Myometrial cell (primary cell): ENCODE results near the gene PRDX1. TPM values are rescaled to one million over a fixed set of nuclear protein-coding genes. Genes with fewer than 3 reads are reported as not detected.

Experiments
- total RNA-seq: library from RNA; depleted of rRNA; stranded (reverse); fragments of >200 nt; gene quantifications from 2 replicates; pipeline ENCODE4 v1.2.3, GENCODE V29; 2015

The PRDX1 gene
- total RNA-seq: 677 and 840 TPM in 2 replicates

GRCh38 chr1:45521413-45522323 lies at the start of gene PRDX1:
PRDX1 (minus strand) TSS chr1:45521884; CDS start chr1:45519043, 2,841 bp downstream.

GRCh38 chr1:45550401-45551351 lies 29.0 kb upstream of the PRDX1 start, which contains the start of gene AKR1A1:
AKR1A1 (plus strand) TSS chr1:45550826; CDS start chr1:45561795, 10,969 bp downstream.

GRCh38 chr1:45490626-45491486 lies 30.8 kb downstream of the PRDX1 start, which contains the start of gene TESK2:
TESK2 (minus strand) TSS chr1:45491163; CDS start chr1:45457785, 33,378 bp downstream.

Other genes with a start within 250 kb of the PRDX1 start
- gene HPDL, start 195.0 kb downstream of the PRDX1 start, total RNA-seq: 3.4 and 5.2 TPM in 2 replicates
- 7.6 and 14.4 TPM in 2 replicates for gene TOE1, start 181.7 kb downstream of the PRDX1 start, total RNA-seq
- 16.7 and 25.9 TPM in 2 replicates for gene MUTYH, start 181.4 kb downstream of the PRDX1 start, total RNA-seq
- gene TESK2, start 30.7 kb downstream of the PRDX1 start, total RNA-seq: 0.53 and 2.0 TPM in 2 replicates
- 3.5 and 5.8 TPM in 2 replicates for gene CCDC163, start 21.8 kb downstream of the PRDX1 start, total RNA-seq
- 4.0 and 11.3 TPM in 2 replicates for gene MMACHC, start 21.6 kb downstream of the PRDX1 start, total RNA-seq
- 123 and 147 TPM in 2 replicates for gene AKR1A1, start 28.9 kb upstream of the PRDX1 start, total RNA-seq
- 34.3 and 54.8 TPM in 2 replicates for gene NASP, start 62.2 kb upstream of the PRDX1 start, total RNA-seq
- under 0.01 and 0.86 TPM in 2 replicates for gene CCDC17, start 102.2 kb upstream of the PRDX1 start, total RNA-seq
- 77.3 and 125 TPM in 2 replicates for gene GPBP1L1, start 164.6 kb upstream of the PRDX1 start, total RNA-seq
- 21.9 and 32.1 TPM in 2 replicates for gene TMEM69, start 166.3 kb upstream of the PRDX1 start, total RNA-seq
- gene IPP, start 228.8 kb upstream of the PRDX1 start, total RNA-seq: 9.5 and 14.2 TPM in 2 replicates